H1 (cell line): ENCODE data around the gene ADGRV1. TPM values are rescaled to one million over a fixed set of nuclear protein-coding genes. Genes with fewer than 3 reads are reported as not detected.
"Not testable (repeated sequence)": the region's sequence is repeated elsewhere in the genome, so short reads cannot be mapped to it uniquely, and the experiment has no call there.

Experiments
- CTCF ChIA-PET: fragments of 300-600 bp; sonication (Branson Sonifier 250); formaldehyde crosslinking; loops from one replicate; lab custom pipeline; 2021; ENCODE audit not compliant: partially characterized antibody; lab: Charles Lee
- POLR2A ChIA-PET: fragments of 300-600 bp; sonication (Branson Sonifier 250); formaldehyde crosslinking; loops from one replicate; lab custom pipeline; 2021; ENCODE audit warnings: inconsistent platforms; ENCODE audit not compliant: partially characterized antibody; lab: Charles Lee
- DNase-seq, 2 experiments: peaks; one replicate each; pipeline versions ENCODE4 v3.0.0 to v3.0.0-alpha.2; 2010 to 2022; ENCODE audit warnings: low spot score in 2 of 2, low read depth in 1 of 2, mixed read lengths in 1 of 2
- FAIRE-seq: peaks from 2 replicates; lab custom pipeline; 2011; peaks lifted over from hg19 to GRCh38; lab: Jason Lieb, UNC
- H2AFZ ChIP-seq: 2 replicates; pipeline ENCODE4 v1.8.1; 2012; ENCODE audit warnings: low read length, inconsistent platforms
- H2AK5ac ChIP-seq: 2 replicates; pipeline ENCODE4 v1.6.1; 2013; ENCODE audit warnings: low read depth, low read length
- H2BK120ac ChIP-seq: replicated peaks from 2 replicates; pipeline ENCODE3; 2013; ENCODE audit warnings: low read depth, low read length, inconsistent platforms
- H2BK12ac ChIP-seq: 2 replicates; pipeline ENCODE4 v1.6.1; 2013; ENCODE audit warnings: low read depth, low read length
- H2BK15ac ChIP-seq: 2 replicates; pipeline ENCODE4 v1.6.1; 2013; ENCODE audit warnings: low read length
- H2BK20ac ChIP-seq: 2 replicates; pipeline ENCODE4 v1.6.1; 2013; ENCODE audit warnings: low read length
- H2BK5ac ChIP-seq: 2 replicates; pipeline ENCODE4 v1.6.1; 2013; ENCODE audit warnings: low read depth, low read length
- H3K14ac ChIP-seq: 2 replicates; pipeline ENCODE4 v1.6.1; 2013; ENCODE audit warnings: inconsistent platforms; ENCODE audit not compliant: insufficient read length
- H3K18ac ChIP-seq: 2 replicates; pipeline ENCODE4 v1.6.1; 2013; ENCODE audit warnings: low read length; ENCODE audit errors: extremely low read depth
- H3K23ac ChIP-seq: 2 replicates; pipeline ENCODE4 v1.6.1; 2013; ENCODE audit warnings: inconsistent platforms; ENCODE audit not compliant: insufficient read length
- H3K23me2 ChIP-seq: 2 replicates; pipeline ENCODE4 v1.6.1; 2013; ENCODE audit warnings: low read depth, low read length
- H3K27ac ChIP-seq: 2 replicates; pipeline ENCODE4 v1.6.1; 2011; ENCODE audit warnings: low read depth, low read length, inconsistent platforms
- H3K27me3 ChIP-seq, 4 experiments: replicated peaks in 1 of 4; 1 replicate in 1 of 4; 2 replicates in 3 of 4; pipeline versions ENCODE4 v1.6.1 to v1.8.1; 2011 to 2013; ENCODE audit warnings: low read length in 3 of 4, mild to moderate bottlenecking in 3 of 4, inconsistent platforms in 2 of 4, mixed read lengths in 2 of 4, moderate library complexity in 1 of 4; ENCODE audit not compliant: control insufficient read depth in 3 of 4, insufficient read depth in 3 of 4; ENCODE audit errors: extremely low read depth in 1 of 4
- H3K36me3 ChIP-seq, 4 experiments: 2 replicates each; pipeline versions ENCODE4 v1.6.1 to v1.8.1; 2011 to 2013; ENCODE audit warnings: mild to moderate bottlenecking in 4 of 4, low read length in 3 of 4, moderate library complexity in 2 of 4, control low read depth in 1 of 4, inconsistent platforms in 1 of 4; ENCODE audit not compliant: insufficient read depth in 4 of 4, control insufficient read depth in 2 of 4
- H3K4ac ChIP-seq: replicated peaks from 2 replicates; pipeline ENCODE3; 2013; ENCODE audit warnings: low read length, low read depth, mixed read lengths, inconsistent platforms; ENCODE audit not compliant: insufficient read length
- H3K4me1 ChIP-seq, 4 experiments: replicated peaks in 1 of 4; 1 replicate in 1 of 4; 2 replicates in 3 of 4; pipeline versions ENCODE4 v1.6.1 to v1.8.1; 2011 to 2013; ENCODE audit warnings: low read length in 3 of 4, inconsistent platforms in 2 of 4, mixed read lengths in 1 of 4; ENCODE audit not compliant: insufficient read depth in 4 of 4, control insufficient read depth in 3 of 4
- H3K4me2 ChIP-seq, 2 experiments: 2 replicates each; pipeline versions ENCODE4 v1.6.1 to v1.8.1; 2011 to 2013; ENCODE audit warnings: low read depth in 2 of 2, low read length in 2 of 2, control low read depth in 1 of 2, inconsistent platforms in 1 of 2, mild to moderate bottlenecking in 1 of 2; ENCODE audit not compliant: insufficient read depth in 1 of 2
- H3K4me3 ChIP-seq, 4 experiments: fragments of 200-600, 300-600 bp in 1 of 4; sonication (generic), shearing (Covaris generic), sonication (Bioruptor Twin) in 1 of 4; 2 replicates each; pipeline versions ENCODE4 v1.5.1 to v1.8.1; 2011 to 2016; ENCODE audit warnings: low read length in 4 of 4, low read depth in 3 of 4, control low read depth in 2 of 4, inconsistent platforms in 2 of 4, mild to moderate bottlenecking in 2 of 4, mixed read lengths in 1 of 4, moderate library complexity in 1 of 4; ENCODE audit not compliant: insufficient read depth in 2 of 4; ENCODE audit errors: extremely low read depth in 1 of 4
- H3K56ac ChIP-seq: replicated peaks from 2 replicates; pipeline ENCODE3; 2013; ENCODE audit warnings: low read depth, mild to moderate bottlenecking, mixed read lengths, low read length, inconsistent platforms; ENCODE audit not compliant: insufficient read length
- H3K79me1 ChIP-seq: 2 replicates; pipeline ENCODE4 v1.6.1; 2013; ENCODE audit warnings: low read depth, low read length, control low read depth
- H3K79me2 ChIP-seq, 2 experiments: 2 replicates each; pipeline versions ENCODE4 v1.6.1 to v1.8.1; 2012 to 2013; ENCODE audit warnings: low read length in 2 of 2, mild to moderate bottlenecking in 2 of 2, inconsistent platforms in 1 of 2; ENCODE audit not compliant: insufficient read depth in 2 of 2, control insufficient read depth in 1 of 2
- H3K9ac ChIP-seq, 4 experiments: replicated peaks in 1 of 4; 1 replicate in 1 of 4; 2 replicates in 3 of 4; pipeline versions ENCODE4 v1.6.1 to v1.8.1; 2011 to 2013; ENCODE audit warnings: low read depth in 3 of 4, low read length in 3 of 4, control low read depth in 2 of 4, mild to moderate bottlenecking in 2 of 4, moderate library complexity in 2 of 4, inconsistent platforms in 1 of 4; ENCODE audit errors: extremely low read depth in 1 of 4
- H3K9me3 ChIP-seq, 2 experiments: 2 replicates each; pipeline versions ENCODE4 v1.6.1 to v1.8.1; 2012 to 2013; ENCODE audit warnings: mild to moderate bottlenecking in 2 of 2, moderate library complexity in 2 of 2, control low read depth in 1 of 2, inconsistent platforms in 1 of 2, low read depth in 1 of 2, low read length in 1 of 2, mixed read lengths in 1 of 2; ENCODE audit not compliant: insufficient read depth in 2 of 2
- H4K20me1 ChIP-seq, 2 experiments: replicated peaks in 1 of 2; 2 replicates each; pipeline versions ENCODE3 to v1.8.1; 2011 to 2013; ENCODE audit warnings: inconsistent platforms in 2 of 2, low read length in 2 of 2, mild to moderate bottlenecking in 1 of 2; ENCODE audit not compliant: insufficient read depth in 2 of 2, control insufficient read depth in 1 of 2
- H4K5ac ChIP-seq: 2 replicates; pipeline ENCODE4 v1.6.1; 2013; ENCODE audit warnings: low read length, low read depth, mixed read lengths, inconsistent platforms; ENCODE audit not compliant: insufficient read length
- H4K8ac ChIP-seq: 2 replicates; pipeline ENCODE4 v1.8.0; 2013; ENCODE audit warnings: mild to moderate bottlenecking, moderate library complexity, low read length, inconsistent platforms; ENCODE audit not compliant: insufficient read depth; ENCODE audit errors: extremely low read depth
- H4K91ac ChIP-seq: replicated peaks from 2 replicates; pipeline ENCODE3; 2013; ENCODE audit warnings: low read length, mixed read lengths, inconsistent platforms; ENCODE audit not compliant: insufficient read length
- WGBS, 2 experiments: shearing (Covaris generic) in 1 of 2; methylation state at CpG; one replicate each; pipeline versions ENCODE4 v1.1.6 to v1.1.7; 2013 to 2015; ENCODE audit warnings: low lambda C conversion rate in 2 of 2, mixed read lengths in 2 of 2, inconsistent platforms in 1 of 2, low coverage in 1 of 2, missing lambda C conversion rate in 1 of 2; ENCODE audit not compliant: insufficient replicate concordance in 2 of 2, insufficient coverage in 1 of 2, insufficient read length in 1 of 2; ENCODE audit errors: extremely low coverage in 1 of 2, missing lambda C conversion rate in 1 of 2; 5-methylcytosine and 5-hydroxymethylcytosine counted together
- polyA plus RNA-seq, 7 experiments: library from polyadenylated mRNA; depleted of rRNA in 3 of 7; stranded (reverse) in 5 of 7; unstranded in 2 of 7; fragments of >200 nt in 5 of 7; fragments of 200-250 nt in 2 of 7; gene quantifications; 1 replicate in 5 of 7; 2 replicates in 1 of 7; 4 replicates in 1 of 7; pipeline versions ENCODE4 v1.2.1 to v1.2.3, GENCODE V29; 2011 to 2013; ENCODE audit warnings: missing spikeins in 2 of 7, mixed read lengths in 2 of 7
- total RNA-seq: library from RNA; stranded (reverse); fragmentation: NEBNext Ultra II Directional; extraction: Animal tissue kit (Norgen Biotek cat#: 25700); gene quantifications from 2 replicates; pipeline ENCODE4 v1.2.1, GENCODE V29; 2021

Gene ADGRV1
- total and polyA plus RNA-seq, 2 of the 8 experiments (the other 6 are each of a cell fraction or from before 2014, with no cell fraction given), result 53.1 to 62.2 TPM

DNA sequence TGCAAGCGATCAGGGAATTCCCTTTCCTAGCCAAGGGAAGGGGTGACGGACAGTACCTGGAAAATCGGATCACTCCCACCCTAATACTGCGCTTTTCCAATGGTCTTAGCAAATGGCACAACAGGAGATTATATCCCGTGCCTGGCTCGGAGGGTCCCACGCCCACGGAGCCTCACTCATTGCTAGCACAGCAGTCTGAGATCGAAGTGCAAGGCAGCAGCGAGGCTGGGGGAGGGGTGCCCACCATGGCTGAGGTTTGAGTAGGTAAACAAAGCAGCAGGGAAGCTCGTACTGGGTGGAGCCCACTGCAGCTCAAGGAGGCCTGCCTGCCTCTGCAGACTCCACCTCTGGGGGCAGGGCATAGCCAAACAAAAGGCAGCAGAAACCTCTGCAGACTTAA, 411.3 kb downstream of the ADGRV1 start:
- H4K5ac ChIP-seq, H3K23ac ChIP-seq, H4K20me1 ChIP-seq, H3K27ac ChIP-seq, H4K8ac ChIP-seq, H3K79me2 ChIP-seq, H3K23me2 ChIP-seq, H2AK5ac ChIP-seq, DNase-seq, H3K14ac ChIP-seq, H2BK12ac ChIP-seq, FAIRE-seq, H3K4me2 ChIP-seq, H3K4ac ChIP-seq, H2BK15ac ChIP-seq, H2BK5ac ChIP-seq, H2BK20ac ChIP-seq, H2BK120ac ChIP-seq, H3K18ac ChIP-seq, H3K4me1 ChIP-seq, H4K91ac ChIP-seq, H2AFZ ChIP-seq, H3K79me1 ChIP-seq, H3K9ac ChIP-seq, H3K56ac ChIP-seq, POLR2A ChIA-PET, H3K27me3 ChIP-seq, H3K4me3 ChIP-seq: not testable (repeated sequence)
- CTCF ChIA-PET, result interaction anchor here (0.8 kb wide), 1 partner anchor 46 kb away, joined by 3 read pairs; no protein-coding TSS in a partner anchor
- Histone ChIP-seq H3K36me3 (peaks cover 0 to 30% (median 16%) of the 10 kb centered on the region in 4 experiments; a peak in 6 of 8 replicates), H3K9me3 (peaks cover 12 to 13% of the 10 kb centered on the region in 2 experiments)
- 96% methylated on average over 9 of the region's 11 CpGs; no CpG with 5 or more reads in 1 of the 2 experiments for WGBS, 2 experiments
